ENCODE data around the gene NBPF1.
"Not testable (repeated sequence)": the region's sequence is repeated elsewhere in the genome, so short reads cannot be mapped to it uniquely, and the experiment has no call there.

GRCh38 chr1:16633540-16634282, 20.3 kb upstream of the NBPF1 start:
- not testable (repeated sequence) for TF ChIP-seq CTCF (IDR thresholded peaks at IDR 0.05 in 8 of 11, conservative IDR thresholded peaks at IDR 0.05 in 3 of 11); POLR2A (IDR thresholded peaks at IDR 0.05)

Measured in spleen (tissue), 7 donors.